ENCODE data around the gene NTPCR.

GRCh38 chr1:232906441-232906840, 44.0 kb upstream of the NTPCR start:
- TF ChIP-seq CTCF (IDR thresholded peaks at IDR 0.05) = no peak
- no peak for TF ChIP-seq POLR2A (IDR thresholded peaks at IDR 0.05)
- no peak for TF ChIP-seq POLR2AphosphoS5 (IDR thresholded peaks at IDR 0.05)

Data from prostate gland (tissue), 2 donors.